Forelimb muscle (tissue), 1 donor: ENCODE data around the gene MCF2L. TPM values are rescaled to one million over a fixed set of nuclear protein-coding genes. Genes with fewer than 3 reads are reported as not detected.
"Not testable (repeated sequence)": the region's sequence is repeated elsewhere in the genome, so short reads cannot be mapped to it uniquely, and the experiment has no call there.

Experiments used
- DNase-seq: peaks from one replicate; pipeline ENCODE4 v3.0.0-alpha.2; 2013; ENCODE audit warnings: low read depth
- polyA plus RNA-seq: library from polyadenylated mRNA; unstranded; fragments of 120-200 nt; gene quantifications from one replicate; pipeline ENCODE4 v1.2.1, GENCODE V29; 2013; ENCODE audit not compliant: insufficient read length

Gene MCF2L
- polyA plus RNA-seq, 1 donor, result 22.5 TPM

GRCh38 chr13:113094410-113094800 lies 125.4 kb downstream of the MCF2L start:
- no peak for DNase-seq

- no peak for DNase-seq
Measured at GRCh38 chr13:113095146-113096051, 126.4 kb downstream of the MCF2L start.

- no peak for DNase-seq
Measured at GRCh38 chr13:113096052-113096744, 127.2 kb downstream of the MCF2L start.

GRCh38 chr13:113096745-113097305 lies 127.8 kb downstream of the MCF2L start:
- DNase-seq, result no peak

GRCh38 chr13:113097651-113098050 lies 128.6 kb downstream of the MCF2L start:
- no peak for DNase-seq

GRCh38 chr13:113098162-113098732 lies 129.2 kb downstream of the MCF2L start:
- no peak for DNase-seq

GRCh38 chr13:113099142-113099541 lies 130.1 kb downstream of the MCF2L start:
- DNase-seq, result no peak

- not testable (repeated sequence) for DNase-seq
Measured at GRCh38 chr13:113102302-113102701, 133.3 kb downstream of the MCF2L start.

GRCh38 chr13:113102727-113103126 lies 133.7 kb downstream of the MCF2L start:
- DNase-seq, result no peak

- no peak for DNase-seq
Measured at GRCh38 chr13:113103646-113104045, 134.6 kb downstream of the MCF2L start.

GRCh38 chr13:113105032-113105920 lies 136.3 kb downstream of the MCF2L start, which contains the start of gene F7:
Gene F7 (plus strand): TSS chr13:113105791. CDS start chr13:113105842, 51 bp downstream.
- DNase-seq, result no peak

GRCh38 chr13:113105921-113106452 lies 137.0 kb downstream of the MCF2L start:
- DNase-seq, result no peak

GRCh38 chr13:113106711-113107351 lies 137.8 kb downstream of the MCF2L start:
- DNase-seq, result no peak

GRCh38 chr13:113108521-113108920 lies 139.5 kb downstream of the MCF2L start:
- not testable (repeated sequence) for DNase-seq

GRCh38 chr13:113109151-113110047 lies 140.4 kb downstream of the MCF2L start:
- DNase-seq, result no peak

GRCh38 chr13:113110048-113110851 lies 141.2 kb downstream of the MCF2L start:
- DNase-seq, result no peak

GRCh38 chr13:113110852-113111315 lies 141.9 kb downstream of the MCF2L start:
- DNase-seq, result no peak

GRCh38 chr13:113111821-113112220 lies 142.8 kb downstream of the MCF2L start:
- DNase-seq, result not testable (repeated sequence)
